Kidney glomerular epithelial cell (primary cell): ENCODE results near the gene IFIT2.
"Not testable (repeated sequence)": the region's sequence is repeated elsewhere in the genome, so short reads cannot be mapped to it uniquely, and the experiment has no call there.

Experiments used
- DNase-seq: peaks from one replicate; lab custom pipeline; 2025; lab: John Stamatoyannopoulos, UW

The IFIT2 gene

GRCh38 chr10:89301721-89302445 lies at the start of gene IFIT2:
Gene IFIT2 (plus strand): TSS chr10:89302046. CDS start chr10:89302124, 78 bp downstream.
- peak; percentile 57 for DNase-seq

GRCh38 chr10:89252225-89252585 lies 49.6 kb upstream of the IFIT2 start:
- DNase-seq, result no peak

GRCh38 chr10:89255091-89255579 lies 46.7 kb upstream of the IFIT2 start:
- not testable (repeated sequence) for DNase-seq

GRCh38 chr10:89255793-89256192 lies 46.1 kb upstream of the IFIT2 start:
- no peak for DNase-seq

GRCh38 chr10:89256340-89256739 lies 45.5 kb upstream of the IFIT2 start:
- no peak for DNase-seq

GRCh38 chr10:89256962-89257361 lies 44.9 kb upstream of the IFIT2 start:
- DNase-seq, result no peak

- DNase-seq, result no peak
Observed at GRCh38 chr10:89257581-89257980, 44.3 kb upstream of the IFIT2 start.

- DNase-seq, result no peak
Observed at GRCh38 chr10:89258881-89259280, 43.0 kb upstream of the IFIT2 start.

GRCh38 chr10:89262086-89263051 lies 39.5 kb upstream of the IFIT2 start:
- no peak for DNase-seq

GRCh38 chr10:89263091-89263490 lies 38.8 kb upstream of the IFIT2 start:
- no peak for DNase-seq

- DNase-seq, result no peak
Observed at GRCh38 chr10:89263531-89263930, 38.3 kb upstream of the IFIT2 start.

GRCh38 chr10:89266721-89267453 lies 35.0 kb upstream of the IFIT2 start:
- no peak for DNase-seq

GRCh38 chr10:89269433-89270152 lies 32.3 kb upstream of the IFIT2 start:
- no peak for DNase-seq

GRCh38 chr10:89270153-89270483 lies 31.7 kb upstream of the IFIT2 start:
- DNase-seq, result no peak

GRCh38 chr10:89271532-89271931 lies 30.3 kb upstream of the IFIT2 start:
- DNase-seq, result no peak

GRCh38 chr10:89273680-89274079 lies 28.2 kb upstream of the IFIT2 start:
- DNase-seq, result no peak

GRCh38 chr10:89274928-89275327 lies 26.9 kb upstream of the IFIT2 start:
- DNase-seq, result peak; percentile 41

GRCh38 chr10:89275383-89275782 lies 26.5 kb upstream of the IFIT2 start:
- DNase-seq, result no peak

- DNase-seq, result peak; percentile 97
Observed at GRCh38 chr10:89278034-89278535, 23.8 kb upstream of the IFIT2 start.

GRCh38 chr10:89278900-89279392 lies 22.9 kb upstream of the IFIT2 start:
- DNase-seq, result no peak

- DNase-seq, result peak; percentile 46
Observed at GRCh38 chr10:89279421-89279869, 22.4 kb upstream of the IFIT2 start.
